CD4-positive, alpha-beta T cell treated with Interleukin-6 for 4 hours (primary cell): Measurements from ENCODE around the gene TBL1X.
"Not testable (repeated sequence)": the region's sequence is repeated elsewhere in the genome, so short reads cannot be mapped to it uniquely, and the experiment has no call there.

Experiments
- DNase-seq: peaks from one replicate; pipeline ENCODE4 v3.0.0-alpha.2; 2020; ENCODE audit warnings: mixed read lengths

Gene TBL1X

GRCh38 chrX:9724711-9725110, 259.9 kb downstream of the TBL1X start:
- no peak for DNase-seq

GRCh38 chrX:9728261-9728660, 263.4 kb downstream of the TBL1X start:
- no peak for DNase-seq

- DNase-seq = no peak
These were observed 264.5 kb downstream of the TBL1X start for GRCh38 chrX:9729171-9729885.

GRCh38 chrX:9730078-9730477, 265.2 kb downstream of the TBL1X start:
- DNase-seq = no peak

- DNase-seq = no peak
These were observed 265.9 kb downstream of the TBL1X start for GRCh38 chrX:9730752-9731151.

GRCh38 chrX:9737363-9737762, 272.5 kb downstream of the TBL1X start:
- no peak for DNase-seq

GRCh38 chrX:9738151-9738550, 273.3 kb downstream of the TBL1X start:
- no peak for DNase-seq

GRCh38 chrX:9739130-9739529, 274.3 kb downstream of the TBL1X start:
- no peak for DNase-seq

- no peak for DNase-seq
These were observed 280.7 kb downstream of the TBL1X start for GRCh38 chrX:9745417-9746115.

GRCh38 chrX:9746148-9746888, 281.5 kb downstream of the TBL1X start:
- DNase-seq = no peak

- DNase-seq = no peak
These were observed 282.8 kb downstream of the TBL1X start for GRCh38 chrX:9747644-9748043.

GRCh38 chrX:9749146-9749692, 284.4 kb downstream of the TBL1X start:
- DNase-seq = no peak

GRCh38 chrX:9757366-9757765, 292.5 kb downstream of the TBL1X start:
- DNase-seq = no peak

- DNase-seq = no peak
These were observed 293.3 kb downstream of the TBL1X start for GRCh38 chrX:9758021-9758638.

GRCh38 chrX:9759337-9759736, 294.5 kb downstream of the TBL1X start:
- DNase-seq = no peak

- DNase-seq = no peak
These were observed 300.3 kb downstream of the TBL1X start for GRCh38 chrX:9765072-9765736.

GRCh38 chrX:9765737-9766097, 300.9 kb downstream of the TBL1X start, which contains the start of gene GPR143:
TSS of gene GPR143 (minus strand) at chrX:9765847. CDS start at chrX:9765817, 30 bp downstream.
- no peak for DNase-seq

GRCh38 chrX:9767375-9767774, 302.5 kb downstream of the TBL1X start:
- no peak for DNase-seq

GRCh38 chrX:9768321-9768839, 303.5 kb downstream of the TBL1X start:
- not testable (repeated sequence) for DNase-seq

GRCh38 chrX:9770319-9770718, 305.5 kb downstream of the TBL1X start:
- DNase-seq = no peak

- DNase-seq = no peak
These were observed 308.1 kb downstream of the TBL1X start for GRCh38 chrX:9772943-9773342.

GRCh38 chrX:9775930-9776329, 311.1 kb downstream of the TBL1X start:
- DNase-seq = no peak
